WI38 (cell line): Measurements from ENCODE around the gene EPG5.

Source experiments
- H3K4me3 ChIP-seq: 2 replicates; pipeline ENCODE4 v1.5.1; 2011; ENCODE audit warnings: low read depth, mild to moderate bottlenecking, control low read depth, low read length
- TF ChIP-seq, protein P1 (sequence below): IDR thresholded peaks from 2 replicates; pipeline ENCODE4 v1.5.1; 2012; ENCODE audit warnings: low read depth, mild to moderate bottlenecking, control low read depth, low read length

EPG5 gene

GRCh38 chr18:45801416-45802004, 165.6 kb downstream of the EPG5 start:
- H3K4me3 ChIP-seq: no peak overlapping the region
- TF ChIP-seq, protein P1, sequence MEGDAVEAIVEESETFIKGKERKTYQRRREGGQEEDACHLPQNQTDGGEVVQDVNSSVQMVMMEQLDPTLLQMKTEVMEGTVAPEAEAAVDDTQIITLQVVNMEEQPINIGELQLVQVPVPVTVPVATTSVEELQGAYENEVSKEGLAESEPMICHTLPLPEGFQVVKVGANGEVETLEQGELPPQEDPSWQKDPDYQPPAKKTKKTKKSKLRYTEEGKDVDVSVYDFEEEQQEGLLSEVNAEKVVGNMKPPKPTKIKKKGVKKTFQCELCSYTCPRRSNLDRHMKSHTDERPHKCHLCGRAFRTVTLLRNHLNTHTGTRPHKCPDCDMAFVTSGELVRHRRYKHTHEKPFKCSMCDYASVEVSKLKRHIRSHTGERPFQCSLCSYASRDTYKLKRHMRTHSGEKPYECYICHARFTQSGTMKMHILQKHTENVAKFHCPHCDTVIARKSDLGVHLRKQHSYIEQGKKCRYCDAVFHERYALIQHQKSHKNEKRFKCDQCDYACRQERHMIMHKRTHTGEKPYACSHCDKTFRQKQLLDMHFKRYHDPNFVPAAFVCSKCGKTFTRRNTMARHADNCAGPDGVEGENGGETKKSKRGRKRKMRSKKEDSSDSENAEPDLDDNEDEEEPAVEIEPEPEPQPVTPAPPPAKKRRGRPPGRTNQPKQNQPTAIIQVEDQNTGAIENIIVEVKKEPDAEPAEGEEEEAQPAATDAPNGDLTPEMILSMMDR: no peak
